B cell (primary cell): Measurements from ENCODE around the gene FAM168A. TPM values are rescaled to one million over a fixed set of nuclear protein-coding genes. Genes with fewer than 3 reads are reported as not detected.

Experiments
- ATAC-seq: fragments of 200-7000 bp; cut with Tn5 transposase; one replicate; pipeline ENCODE4 v1.10.0; 2021; ENCODE audit warnings: low read depth, mild to moderate bottlenecking, moderate number of reproducible peaks, moderate library complexity
- CTCF ChIA-PET: fragments of 350-600 bp; sonication (Branson Sonifier 250); formaldehyde crosslinking; loops from one replicate; lab custom pipeline; 2021; ENCODE audit warnings: antibody characterized with exemption, inconsistent platforms; lab: Charles Lee
- POLR2A ChIA-PET: fragments of 350-600 bp; sonication (Branson Sonifier 250); formaldehyde crosslinking; loops from one replicate; lab custom pipeline; 2021; ENCODE audit warnings: antibody characterized with exemption; lab: Charles Lee
- DNase-seq: peaks from one replicate; pipeline ENCODE4 v3.0.0; 2013
- H2AFZ ChIP-seq: 2 replicates; pipeline ENCODE4 v1.6.1; 2012; ENCODE audit warnings: mild to moderate bottlenecking, low read depth, low read length; ENCODE audit not compliant: insufficient read depth, poor library complexity, severe bottlenecking
- H3K27ac ChIP-seq, 2 donors: 1 replicate in 1 of 2; 2 replicates in 1 of 2; pipeline ENCODE4 v1.5.1; 2012 to 2013; ENCODE audit warnings: low read length in 2 of 2, mild to moderate bottlenecking in 2 of 2, moderate library complexity in 1 of 2
- H3K27me3 ChIP-seq, 4 experiments: fragments of 200-600 bp in 1 of 4; sonication (generic) in 1 of 4; replicated peaks in 1 of 4; 1 replicate in 2 of 4; 2 replicates in 2 of 4; pipeline versions ENCODE4 v1.6.1 to v1.7.0; 2013 to 2016; ENCODE audit warnings: low read length in 3 of 4, mild to moderate bottlenecking in 2 of 4, mixed read lengths in 1 of 4, moderate library complexity in 1 of 4; ENCODE audit not compliant: insufficient read depth in 4 of 4, control insufficient read depth in 3 of 4; ENCODE audit errors: control extremely low read depth in 1 of 4
- H3K36me3 ChIP-seq, 2 experiments: replicated peaks in 1 of 2; 1 replicate in 1 of 2; 2 replicates in 1 of 2; pipeline versions ENCODE4 v1.6.1 to v1.7.1; 2013; ENCODE audit warnings: low read length in 1 of 2; ENCODE audit not compliant: insufficient read depth in 2 of 2, control insufficient read depth in 1 of 2; ENCODE audit errors: control extremely low read depth in 1 of 2, extremely low read depth in 1 of 2
- H3K4me1 ChIP-seq, 2 donors: fragments of 200-600 bp in 1 of 2; sonication (generic) in 1 of 2; 1 replicate in 1 of 2; 2 replicates in 1 of 2; pipeline versions ENCODE4 v1.5.1 to v1.6.1; 2013 to 2017; ENCODE audit warnings: low read length in 2 of 2; ENCODE audit not compliant: control insufficient read depth in 2 of 2, insufficient read depth in 2 of 2
- H3K4me2 ChIP-seq: replicated peaks from 2 replicates; pipeline ENCODE3; 2012; ENCODE audit warnings: mild to moderate bottlenecking, low read depth, low read length; ENCODE audit not compliant: poor library complexity, severe bottlenecking
- H3K4me3 ChIP-seq, 5 experiments: fragments of 200-600 bp in 1 of 5; sonication (generic) in 1 of 5; 1 replicate in 3 of 5; 2 replicates in 2 of 5; pipeline versions ENCODE4 v1.5.1 to v1.7.0; 2011 to 2016; ENCODE audit warnings: low read length in 4 of 5, mild to moderate bottlenecking in 4 of 5, low read depth in 2 of 5, control low read depth in 1 of 5, moderate library complexity in 1 of 5; ENCODE audit not compliant: insufficient read depth in 1 of 5; ENCODE audit errors: control extremely low read depth in 1 of 5, extremely low read depth in 1 of 5
- H3K79me2 ChIP-seq: fragments of 200-600 bp; sonication (generic); one replicate; pipeline ENCODE4 v1.6.0; 2016; ENCODE audit warnings: low read length; ENCODE audit not compliant: control insufficient read depth, insufficient read depth
- H3K9ac ChIP-seq: fragments of 200-600 bp; sonication (generic); 2 replicates; pipeline ENCODE4 v1.6.1; 2017; ENCODE audit warnings: mild to moderate bottlenecking, low read length, moderate library complexity
- H3K9me3 ChIP-seq, 3 donors: one replicate each; pipeline versions ENCODE4 v1.6.1 to v1.7.1; 2013; ENCODE audit warnings: low read length in 2 of 3; ENCODE audit not compliant: control insufficient read depth in 2 of 3, insufficient read depth in 1 of 3; ENCODE audit errors: control extremely low read depth in 1 of 3
- H4K20me1 ChIP-seq: 2 replicates; pipeline ENCODE4 v1.6.0; 2012; ENCODE audit warnings: mild to moderate bottlenecking, low read length; ENCODE audit not compliant: insufficient read depth, control insufficient read depth, poor library complexity, severe bottlenecking
- H3K27ac Mint-ChIP-seq: one replicate; pipeline ENCODE4 v1.8.0; 2021; ENCODE audit warnings: mixed read lengths
- H3K27me3 Mint-ChIP-seq: one replicate; pipeline ENCODE4 v1.8.0; 2021; ENCODE audit warnings: mixed read lengths
- H3K4me1 Mint-ChIP-seq: one replicate; pipeline ENCODE4 v1.8.0; 2021; ENCODE audit warnings: mixed read lengths
- H3K4me3 Mint-ChIP-seq: one replicate; pipeline ENCODE4 v1.8.0; 2021; ENCODE audit warnings: mixed read lengths
- H3K9me3 Mint-ChIP-seq: one replicate; pipeline ENCODE4 v1.8.0; 2022; ENCODE audit warnings: mixed read lengths; ENCODE audit not compliant: insufficient read depth
- EZH2 ChIP-seq: IDR thresholded peaks from 2 replicates; pipeline ENCODE4 v1.6.1; 2012; ENCODE audit warnings: borderline replicate concordance, low read depth, mild to moderate bottlenecking, moderate library complexity, low read length; ENCODE audit not compliant: insufficient read depth, poor library complexity, severe bottlenecking
- WGBS: methylation state at CpG from one replicate; pipeline ENCODE4 v1.1.5; 2013; ENCODE audit warnings: missing lambda C conversion rate; ENCODE audit not compliant: insufficient coverage; 5-methylcytosine and 5-hydroxymethylcytosine counted together
- intact Hi-C: fragments of 100-400 bp; cut with micrococcal nuclease; formaldehyde crosslinking; loops from one replicate; pipeline ENCODE4 v1.10.0; 2022
- polyA plus RNA-seq: library from polyadenylated mRNA; depleted of rRNA; stranded (reverse); fragments of >200 nt; gene quantifications from 2 replicates; pipeline ENCODE4 v1.2.3, GENCODE V29; 2012
- total RNA-seq, 2 donors: library from RNA; stranded (reverse); fragments of 120-200 nt in 1 of 2; gene quantifications; 1 replicate in 1 of 2; 2 replicates in 1 of 2; pipeline versions ENCODE4 v1.2.3 to v1.2.4, GENCODE V29; 2013 to 2022
- TF ChIP-seq, protein P1 (sequence below): fragments of 200-600 bp; IDR thresholded peaks from one replicate; pipeline ENCODE4 v1.8.0; 2022; ENCODE audit warnings: antibody characterized with exemption, mild to moderate bottlenecking

The FAM168A gene
- total and polyA plus RNA-seq, 2 donors (not counting 1 experiment from before 2014, with no cell fraction given): 11.0 to 26.8 TPM

DNA sequence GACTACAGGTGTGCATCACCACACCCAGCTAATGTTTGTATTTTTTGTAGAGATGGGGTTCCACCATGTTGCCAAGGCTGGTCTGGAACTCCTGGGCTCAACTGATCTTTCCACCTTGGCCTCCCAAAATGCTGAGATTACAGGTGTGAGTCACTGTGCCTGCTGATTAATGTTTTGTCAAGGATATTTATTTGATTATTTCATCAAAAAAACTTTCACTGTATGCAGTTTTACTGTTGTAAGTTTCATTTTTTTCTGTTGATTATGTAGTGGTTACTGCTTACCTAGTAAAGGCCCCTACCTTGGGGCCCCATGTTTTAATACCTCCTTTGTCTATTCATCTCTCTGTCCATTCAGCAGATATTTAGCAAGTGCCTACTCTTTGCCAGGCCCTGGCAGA lies 16.7 kb upstream of the FAM168A start:
- Histone ChIP-seq H4K20me1 (no peaks in the 10 kb centered on the region), H3K4me3 (no peak overlapping the region), H3K4me1 (no peaks in the 10 kb centered on the region), H3K9me3 (no peaks in the 10 kb centered on the region), H3K27ac (no peak overlapping the region), H3K9ac (no peak overlapping the region), H3K36me3 (no peaks in the 10 kb centered on the region), H3K79me2 (no peaks in the 10 kb centered on the region), H2AFZ (no peak overlapping the region), H3K4me2 (no peak overlapping the region), H3K27me3 (no peaks in the 10 kb centered on the region)
- TF ChIP-seq, protein P1, sequence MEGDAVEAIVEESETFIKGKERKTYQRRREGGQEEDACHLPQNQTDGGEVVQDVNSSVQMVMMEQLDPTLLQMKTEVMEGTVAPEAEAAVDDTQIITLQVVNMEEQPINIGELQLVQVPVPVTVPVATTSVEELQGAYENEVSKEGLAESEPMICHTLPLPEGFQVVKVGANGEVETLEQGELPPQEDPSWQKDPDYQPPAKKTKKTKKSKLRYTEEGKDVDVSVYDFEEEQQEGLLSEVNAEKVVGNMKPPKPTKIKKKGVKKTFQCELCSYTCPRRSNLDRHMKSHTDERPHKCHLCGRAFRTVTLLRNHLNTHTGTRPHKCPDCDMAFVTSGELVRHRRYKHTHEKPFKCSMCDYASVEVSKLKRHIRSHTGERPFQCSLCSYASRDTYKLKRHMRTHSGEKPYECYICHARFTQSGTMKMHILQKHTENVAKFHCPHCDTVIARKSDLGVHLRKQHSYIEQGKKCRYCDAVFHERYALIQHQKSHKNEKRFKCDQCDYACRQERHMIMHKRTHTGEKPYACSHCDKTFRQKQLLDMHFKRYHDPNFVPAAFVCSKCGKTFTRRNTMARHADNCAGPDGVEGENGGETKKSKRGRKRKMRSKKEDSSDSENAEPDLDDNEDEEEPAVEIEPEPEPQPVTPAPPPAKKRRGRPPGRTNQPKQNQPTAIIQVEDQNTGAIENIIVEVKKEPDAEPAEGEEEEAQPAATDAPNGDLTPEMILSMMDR: no peak
- TF ChIP-seq EZH2: no peak
- Mint-ChIP-seq H3K4me1 (no peaks in the 10 kb centered on the region), H3K4me3 (no peak overlapping the region), H3K9me3 (no peaks in the 10 kb centered on the region), H3K27me3 (peaks cover 10% of the 10 kb centered on the region), H3K27ac (no peak overlapping the region)
- intact Hi-C loops: no loop called here
- CTCF ChIA-PET: interaction anchor here (1.3 to 1.8 kb wide), 2 partner anchors 10 to 11 kb away, joined by 5 to 7 read pairs; no protein-coding TSS in a partner anchor
- no peak for DNase-seq
- POLR2A ChIA-PET: no interaction called here
- no peak for ATAC-seq

DNA sequence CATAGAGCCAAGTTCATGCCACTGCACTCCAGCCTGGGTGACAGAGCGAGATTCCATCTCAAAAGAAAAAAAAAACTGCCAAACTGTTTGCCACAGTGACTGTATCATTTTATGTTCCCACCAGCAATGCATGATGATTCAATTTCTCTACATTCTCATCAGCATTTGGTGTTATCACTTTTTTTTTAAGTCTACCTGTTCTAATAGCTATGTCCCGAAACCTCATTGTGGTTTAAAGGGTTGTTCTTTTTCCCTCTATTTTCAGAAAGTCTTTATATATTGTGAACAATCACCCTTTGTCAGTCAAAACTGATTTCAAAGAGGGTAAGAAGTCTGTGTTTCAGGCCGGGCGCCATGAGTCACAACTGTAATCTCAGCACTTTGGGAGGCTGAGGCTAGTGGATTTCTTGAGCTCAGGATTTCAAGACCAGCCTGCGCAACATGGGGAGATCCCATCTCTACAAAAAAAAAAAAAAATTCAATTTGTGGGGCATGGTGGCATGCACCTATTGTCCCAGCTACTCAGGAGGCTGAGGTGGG lies 14.8 kb upstream of the FAM168A start:
- Histone ChIP-seq H2AFZ (no peak overlapping the region), H3K9me3 (no peaks in the 10 kb centered on the region), H3K4me2 (no peak overlapping the region), H3K36me3 (no peaks in the 10 kb centered on the region), H3K27me3 (no peaks in the 10 kb centered on the region), H3K27ac (no peak overlapping the region), H3K4me3 (no peak overlapping the region), H3K79me2 (no peaks in the 10 kb centered on the region), H3K4me1 (no peaks in the 10 kb centered on the region), H4K20me1 (no peaks in the 10 kb centered on the region), H3K9ac (no peak overlapping the region)
- ChIA-PET CTCF (interaction anchor here (0.7 kb wide), 2 partner anchors 9 to 24 kb away, joined by 3 to 4 read pairs; no protein-coding TSS in a partner anchor), POLR2A (interaction anchor here (0.6 kb wide), 1 partner anchor 177 kb away, joined by 3 read pairs; no protein-coding TSS in a partner anchor)
- 100% methylated on average over 1 of the region's 5 CpGs for WGBS
- Mint-ChIP-seq H3K27me3 (peaks cover 17% of the 10 kb centered on the region), H3K4me3 (no peak overlapping the region), H3K27ac (no peak overlapping the region), H3K4me1 (no peaks in the 10 kb centered on the region), H3K9me3 (no peaks in the 10 kb centered on the region)
- DNase-seq: no peak
- intact Hi-C loops: no loop called here
- ATAC-seq: no peak
- TF ChIP-seq EZH2: no peak
- TF ChIP-seq, protein P1: no peak
